Measurements from ENCODE around the gene LCMT1.

DNA sequence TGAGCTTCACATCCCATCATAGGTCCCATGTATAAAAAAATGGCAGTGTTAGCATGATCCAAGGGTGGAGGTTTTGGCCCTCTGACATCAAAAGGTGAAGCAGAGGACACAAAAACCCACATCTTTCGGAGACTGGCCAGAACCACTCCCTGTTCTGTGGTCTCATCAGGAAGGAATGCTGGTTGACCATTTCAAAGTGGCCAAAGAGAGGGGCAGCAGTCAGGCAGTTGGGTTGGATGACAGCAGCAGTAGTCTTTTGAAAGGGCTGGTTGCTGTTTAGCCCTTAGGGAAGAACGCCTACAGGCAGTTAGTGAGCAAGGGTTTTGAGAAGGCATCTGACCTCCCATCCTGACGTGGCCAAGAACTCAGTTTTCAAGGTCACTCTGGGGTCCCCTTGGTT, 40.5 kb downstream of the LCMT1 start:
- TF ChIP-seq, protein P1, sequence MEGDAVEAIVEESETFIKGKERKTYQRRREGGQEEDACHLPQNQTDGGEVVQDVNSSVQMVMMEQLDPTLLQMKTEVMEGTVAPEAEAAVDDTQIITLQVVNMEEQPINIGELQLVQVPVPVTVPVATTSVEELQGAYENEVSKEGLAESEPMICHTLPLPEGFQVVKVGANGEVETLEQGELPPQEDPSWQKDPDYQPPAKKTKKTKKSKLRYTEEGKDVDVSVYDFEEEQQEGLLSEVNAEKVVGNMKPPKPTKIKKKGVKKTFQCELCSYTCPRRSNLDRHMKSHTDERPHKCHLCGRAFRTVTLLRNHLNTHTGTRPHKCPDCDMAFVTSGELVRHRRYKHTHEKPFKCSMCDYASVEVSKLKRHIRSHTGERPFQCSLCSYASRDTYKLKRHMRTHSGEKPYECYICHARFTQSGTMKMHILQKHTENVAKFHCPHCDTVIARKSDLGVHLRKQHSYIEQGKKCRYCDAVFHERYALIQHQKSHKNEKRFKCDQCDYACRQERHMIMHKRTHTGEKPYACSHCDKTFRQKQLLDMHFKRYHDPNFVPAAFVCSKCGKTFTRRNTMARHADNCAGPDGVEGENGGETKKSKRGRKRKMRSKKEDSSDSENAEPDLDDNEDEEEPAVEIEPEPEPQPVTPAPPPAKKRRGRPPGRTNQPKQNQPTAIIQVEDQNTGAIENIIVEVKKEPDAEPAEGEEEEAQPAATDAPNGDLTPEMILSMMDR (CRISPR knock-in tag; IDR thresholded peaks at IDR 0.05) = no peak
- no peak for TF ChIP-seq SIN3A (IDR thresholded peaks at IDR 0.05; ENCODE audit: borderline replicate concordance, low read depth, low read length)
- TF ChIP-seq HDAC1 (CRISPR knock-in tag; IDR thresholded peaks at IDR 0.05) = no peak
- TF ChIP-seq, protein P2, sequence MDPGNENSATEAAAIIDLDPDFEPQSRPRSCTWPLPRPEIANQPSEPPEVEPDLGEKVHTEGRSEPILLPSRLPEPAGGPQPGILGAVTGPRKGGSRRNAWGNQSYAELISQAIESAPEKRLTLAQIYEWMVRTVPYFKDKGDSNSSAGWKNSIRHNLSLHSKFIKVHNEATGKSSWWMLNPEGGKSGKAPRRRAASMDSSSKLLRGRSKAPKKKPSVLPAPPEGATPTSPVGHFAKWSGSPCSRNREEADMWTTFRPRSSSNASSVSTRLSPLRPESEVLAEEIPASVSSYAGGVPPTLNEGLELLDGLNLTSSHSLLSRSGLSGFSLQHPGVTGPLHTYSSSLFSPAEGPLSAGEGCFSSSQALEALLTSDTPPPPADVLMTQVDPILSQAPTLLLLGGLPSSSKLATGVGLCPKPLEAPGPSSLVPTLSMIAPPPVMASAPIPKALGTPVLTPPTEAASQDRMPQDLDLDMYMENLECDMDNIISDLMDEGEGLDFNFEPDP (CRISPR knock-in tag; conservative IDR thresholded peaks at IDR 0.05) = no peak
- TF ChIP-seq ZMYM4 (CRISPR knock-in tag; IDR thresholded peaks at IDR 0.05) = no peak
